Brain microvascular endothelial cell (primary cell): Measurements from ENCODE around the gene RNF181.
"Not testable (repeated sequence)": the region's sequence is repeated elsewhere in the genome, so short reads cannot be mapped to it uniquely, and the experiment has no call there.

Experiments
- DNase-seq: peaks from one replicate; pipeline ENCODE4 v3.0.0-alpha.2; 2020
- H3K27ac ChIP-seq: fragments of 250-450 bp; sonication (Bioruptor Pico); 2 replicates; pipeline ENCODE4 v1.5.1; 2020; ENCODE audit warnings: mild to moderate bottlenecking, moderate library complexity
- H3K27me3 ChIP-seq: fragments of 250-450 bp; sonication (Bioruptor Pico); replicated peaks from 2 replicates; pipeline ENCODE4 v1.5.1; 2020; ENCODE audit warnings: mild to moderate bottlenecking
- H3K36me3 ChIP-seq: fragments of 250-450 bp; sonication (Bioruptor Pico); replicated peaks from 2 replicates; pipeline ENCODE4 v1.5.1; 2020; ENCODE audit warnings: mild to moderate bottlenecking
- H3K4me3 ChIP-seq: 2 replicates; pipeline ENCODE4 v1.5.1; 2011; ENCODE audit warnings: low read depth, mild to moderate bottlenecking, control low read depth, low read length, moderate library complexity
- in situ Hi-C: cut with HindIII; loops from 2 replicates; pipeline ENCODE4 v1.10.0; 2017; ENCODE audit warnings: low sequenced_read_pairs, low pct_ligation_motif_present
- TF ChIP-seq, protein P1 (sequence below): IDR thresholded peaks from 2 replicates; pipeline ENCODE4 v1.5.1; 2011; ENCODE audit warnings: low read depth, mild to moderate bottlenecking, moderate library complexity, low read length, control low read depth, inconsistent platforms; ENCODE audit errors: missing control alignments

The RNF181 gene

DNA sequence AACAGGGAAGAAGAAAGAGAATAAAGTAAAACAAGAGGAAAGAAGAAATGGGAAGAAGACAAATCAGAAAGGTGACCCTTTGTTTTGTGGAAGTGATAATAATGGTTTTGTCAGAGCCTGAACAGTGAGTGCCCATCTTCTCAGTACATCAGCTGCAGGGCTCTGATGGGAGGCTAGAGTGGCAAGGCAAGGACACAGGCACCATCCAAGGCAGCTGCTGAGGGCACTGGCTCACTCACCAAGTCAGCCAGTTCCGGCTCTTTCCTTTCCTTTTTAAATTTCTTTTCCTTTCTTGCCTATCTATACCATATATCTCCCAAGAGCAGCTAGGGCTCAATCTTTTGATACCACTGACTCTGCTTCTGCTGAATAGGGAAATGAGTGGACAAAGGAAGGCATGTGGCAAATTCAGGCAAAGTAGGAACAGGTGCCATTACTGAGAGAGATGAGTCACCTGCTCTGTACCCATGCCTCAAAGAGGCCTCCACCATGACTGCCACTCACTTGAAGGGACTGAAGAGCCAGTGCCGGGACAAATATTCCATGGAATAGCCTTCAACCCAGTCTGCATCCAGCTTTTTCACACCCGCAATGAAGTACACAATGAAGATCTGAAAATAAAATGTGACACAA lies 40.4 kb upstream of the RNF181 start:
- DNase-seq, result no peak
- no peak overlapping the region for H3K4me3 ChIP-seq
- in situ Hi-C loops, result no loop called here
- H3K27ac ChIP-seq, result no peak overlapping the region
- TF ChIP-seq, protein P1, sequence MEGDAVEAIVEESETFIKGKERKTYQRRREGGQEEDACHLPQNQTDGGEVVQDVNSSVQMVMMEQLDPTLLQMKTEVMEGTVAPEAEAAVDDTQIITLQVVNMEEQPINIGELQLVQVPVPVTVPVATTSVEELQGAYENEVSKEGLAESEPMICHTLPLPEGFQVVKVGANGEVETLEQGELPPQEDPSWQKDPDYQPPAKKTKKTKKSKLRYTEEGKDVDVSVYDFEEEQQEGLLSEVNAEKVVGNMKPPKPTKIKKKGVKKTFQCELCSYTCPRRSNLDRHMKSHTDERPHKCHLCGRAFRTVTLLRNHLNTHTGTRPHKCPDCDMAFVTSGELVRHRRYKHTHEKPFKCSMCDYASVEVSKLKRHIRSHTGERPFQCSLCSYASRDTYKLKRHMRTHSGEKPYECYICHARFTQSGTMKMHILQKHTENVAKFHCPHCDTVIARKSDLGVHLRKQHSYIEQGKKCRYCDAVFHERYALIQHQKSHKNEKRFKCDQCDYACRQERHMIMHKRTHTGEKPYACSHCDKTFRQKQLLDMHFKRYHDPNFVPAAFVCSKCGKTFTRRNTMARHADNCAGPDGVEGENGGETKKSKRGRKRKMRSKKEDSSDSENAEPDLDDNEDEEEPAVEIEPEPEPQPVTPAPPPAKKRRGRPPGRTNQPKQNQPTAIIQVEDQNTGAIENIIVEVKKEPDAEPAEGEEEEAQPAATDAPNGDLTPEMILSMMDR, result no peak
- no peaks in the 10 kb centered on the region for H3K27me3 ChIP-seq
- peaks cover 76% of the 10 kb centered on the region for H3K36me3 ChIP-seq

DNA sequence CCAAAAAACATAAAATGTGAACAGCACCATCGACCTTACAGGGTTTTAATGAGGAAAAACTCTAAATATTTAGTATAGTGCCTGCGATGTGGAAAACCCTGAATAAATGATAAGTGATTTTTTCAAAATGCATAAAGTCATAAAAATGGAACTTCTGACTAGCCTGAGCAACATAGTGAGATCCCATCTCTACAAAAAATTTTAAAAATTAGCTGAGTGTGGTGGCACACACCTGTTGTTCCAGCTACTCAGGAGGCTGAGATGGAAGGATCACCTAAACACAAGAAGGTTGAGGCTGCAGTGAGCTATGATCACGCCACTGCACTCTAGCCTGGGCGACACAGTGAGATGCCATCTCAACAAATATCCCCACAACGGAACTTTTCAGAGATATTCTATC lies 38.4 kb upstream of the RNF181 start:
- DNase-seq, result no peak
- H3K27ac ChIP-seq, result no peak overlapping the region
- in situ Hi-C loops, result no loop called here
- no peak overlapping the region for H3K4me3 ChIP-seq
- no peaks in the 10 kb centered on the region for H3K27me3 ChIP-seq
- TF ChIP-seq, protein P1, result no peak
- H3K36me3 ChIP-seq, result peaks cover 57% of the 10 kb centered on the region

DNA sequence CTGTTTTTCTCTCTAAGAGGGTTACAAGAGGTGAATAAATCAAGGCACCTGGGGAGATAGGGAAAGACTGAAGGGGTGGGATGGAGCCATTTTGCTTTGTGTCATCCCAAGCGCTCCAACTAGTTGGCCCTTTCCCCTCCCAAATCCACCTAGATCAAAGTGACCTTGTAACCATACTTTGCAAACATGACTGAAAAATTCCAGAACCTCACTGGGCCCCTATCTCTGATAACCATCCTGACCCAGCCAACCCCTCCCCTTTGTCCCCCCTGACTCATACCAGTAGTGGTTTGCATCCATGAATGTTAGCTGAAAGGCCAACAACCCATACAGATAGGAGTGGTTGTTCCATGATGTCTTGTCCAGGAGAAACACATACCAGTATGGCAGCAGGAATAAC lies 37.4 kb upstream of the RNF181 start:
- in situ Hi-C loops, result no loop called here
- H3K36me3 ChIP-seq, result peaks cover 47% of the 10 kb centered on the region
- H3K4me3 ChIP-seq, result no peak overlapping the region
- no peaks in the 10 kb centered on the region for H3K27me3 ChIP-seq
- no peak overlapping the region for H3K27ac ChIP-seq
- TF ChIP-seq, protein P1, result no peak
- DNase-seq, result no peak

DNA sequence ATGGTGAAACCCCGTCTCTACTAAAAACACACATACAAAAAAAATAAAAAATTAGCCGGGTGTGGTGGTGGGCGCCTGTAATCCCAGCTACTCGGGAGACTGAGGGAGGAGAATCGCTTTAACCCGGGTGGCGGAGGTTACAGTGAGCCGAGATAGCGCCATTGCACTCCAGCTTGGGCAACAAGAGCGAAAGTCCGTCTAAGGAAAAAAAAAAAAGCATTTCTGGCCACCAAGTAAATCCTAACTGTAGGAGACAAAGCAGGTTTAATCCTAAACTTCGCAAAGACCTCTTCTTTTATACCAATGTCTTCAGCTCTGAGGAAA lies 35.2 kb upstream of the RNF181 start:
- Histone ChIP-seq H3K36me3 (peaks cover 26% of the 10 kb centered on the region), H3K4me3 (peak overlapping the region; percentile 89)
- H3K27ac ChIP-seq, DNase-seq, H3K27me3 ChIP-seq, in situ Hi-C loops: not testable (repeated sequence)

DNA sequence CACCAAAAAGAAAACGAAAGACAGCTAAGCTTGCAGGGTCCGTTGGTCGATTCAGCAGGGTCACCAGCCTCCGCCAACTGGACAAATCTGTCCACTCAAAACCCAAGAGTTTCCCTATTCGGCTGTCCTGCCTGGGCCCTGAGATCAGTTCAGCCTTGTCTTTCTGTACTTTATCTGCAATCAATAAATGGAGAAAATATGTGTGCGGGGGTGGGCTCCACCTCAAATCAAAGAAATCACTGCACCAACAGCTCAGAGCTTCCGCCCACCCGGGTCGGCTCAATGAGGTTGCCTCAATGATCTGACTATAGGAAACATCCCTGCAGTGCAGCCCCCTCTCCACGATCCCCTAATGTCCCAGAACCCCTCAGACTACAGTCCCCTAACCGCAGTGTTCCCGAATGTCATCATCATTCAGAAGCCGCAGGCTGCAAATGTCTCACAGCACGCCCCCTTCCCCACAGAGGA lies 34.7 kb upstream of the RNF181 start:
- Histone ChIP-seq H3K27me3 (no peaks in the 10 kb centered on the region), H3K36me3 (peaks cover 24% of the 10 kb centered on the region), H3K27ac (no peak overlapping the region), H3K4me3 (peak overlapping the region; percentile 89)
- TF ChIP-seq, protein P1, result no peak
- in situ Hi-C loops, result no loop called here
- no peak for DNase-seq

DNA sequence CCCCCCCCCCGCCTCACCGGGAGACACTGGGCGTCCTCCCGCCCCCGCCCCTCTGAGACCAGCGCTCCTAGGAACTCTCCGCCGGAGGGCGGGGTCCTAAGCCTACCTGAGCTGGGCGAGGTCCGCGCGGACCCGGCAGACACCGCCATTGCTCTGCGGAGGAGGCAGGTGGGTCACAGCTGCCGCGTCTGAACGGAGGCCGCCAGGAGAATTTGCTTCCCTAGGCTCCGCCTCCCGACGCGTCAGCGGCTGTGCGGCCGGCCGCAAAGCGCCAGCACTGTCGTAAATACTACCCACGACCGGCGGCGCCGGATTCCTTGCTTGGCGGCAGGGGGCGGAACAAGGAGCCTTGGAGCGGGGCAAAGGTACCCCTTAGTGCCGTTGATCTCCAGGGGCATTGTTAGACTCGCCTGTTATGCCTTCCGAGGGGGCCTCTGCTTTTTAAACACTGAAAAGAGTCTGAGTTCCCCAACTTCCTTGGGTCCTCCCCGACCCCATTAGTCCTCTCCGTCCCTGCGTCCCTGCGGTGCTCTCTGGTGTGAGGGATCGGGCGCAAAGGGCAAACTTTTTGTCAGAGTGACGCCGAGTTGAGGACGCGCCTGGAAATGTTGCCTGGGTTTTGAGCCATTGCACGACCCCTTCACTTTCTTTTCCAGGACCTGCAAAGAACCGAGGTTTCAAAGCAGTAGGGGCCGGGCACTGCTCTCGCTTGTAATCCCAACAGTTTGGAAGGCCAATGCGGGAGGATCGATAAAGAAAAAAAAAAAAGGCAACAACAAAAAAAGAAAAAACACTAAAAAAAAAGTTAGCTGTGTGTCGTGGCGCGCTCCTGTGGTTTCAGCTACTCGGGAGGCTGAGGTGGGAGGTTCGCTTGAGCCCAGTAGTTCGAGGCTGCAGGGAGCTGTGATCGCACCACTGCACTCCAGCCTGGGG lies 34.0 kb upstream of the RNF181 start, which contains the start of gene GGCX:
GGCX (minus strand) TSS at position 214 of the 933 bp plus-strand sequence; CDS start at position 149, 65 bp downstream.
- in situ Hi-C loops, result no loop called here
- DNase-seq, result peak; percentile 90
- H3K27ac ChIP-seq, result peak within 1 kb of the TSS; percentile 57
- peak within 1 kb of the TSS; percentile 89 for H3K4me3 ChIP-seq
- no peaks in the 10 kb centered on the region for H3K27me3 ChIP-seq
- H3K36me3 ChIP-seq, result peaks cover 19% of the 10 kb centered on the region
- TF ChIP-seq, protein P1, result peak; percentile 5
